22Rv1 (cell line): ENCODE measurements around the gene TRIM58.

ENCODE experiments used
- ZFX ChIP-seq: fragments of 450-650 bp; IDR thresholded peaks from 2 replicates; pipeline ENCODE4 v1.6.1; 2017; ENCODE audit warnings: antibody characterized with exemption, borderline replicate concordance
- TF ChIP-seq, protein P1 (sequence below): fragments of 450-650 bp; IDR thresholded peaks from 2 replicates; pipeline ENCODE4 v1.5.1; 2017; ENCODE audit warnings: mild to moderate bottlenecking

GRCh38 chr1:247862756-247863155, 5.8 kb downstream of the TRIM58 start:
- TF ChIP-seq, protein P1, sequence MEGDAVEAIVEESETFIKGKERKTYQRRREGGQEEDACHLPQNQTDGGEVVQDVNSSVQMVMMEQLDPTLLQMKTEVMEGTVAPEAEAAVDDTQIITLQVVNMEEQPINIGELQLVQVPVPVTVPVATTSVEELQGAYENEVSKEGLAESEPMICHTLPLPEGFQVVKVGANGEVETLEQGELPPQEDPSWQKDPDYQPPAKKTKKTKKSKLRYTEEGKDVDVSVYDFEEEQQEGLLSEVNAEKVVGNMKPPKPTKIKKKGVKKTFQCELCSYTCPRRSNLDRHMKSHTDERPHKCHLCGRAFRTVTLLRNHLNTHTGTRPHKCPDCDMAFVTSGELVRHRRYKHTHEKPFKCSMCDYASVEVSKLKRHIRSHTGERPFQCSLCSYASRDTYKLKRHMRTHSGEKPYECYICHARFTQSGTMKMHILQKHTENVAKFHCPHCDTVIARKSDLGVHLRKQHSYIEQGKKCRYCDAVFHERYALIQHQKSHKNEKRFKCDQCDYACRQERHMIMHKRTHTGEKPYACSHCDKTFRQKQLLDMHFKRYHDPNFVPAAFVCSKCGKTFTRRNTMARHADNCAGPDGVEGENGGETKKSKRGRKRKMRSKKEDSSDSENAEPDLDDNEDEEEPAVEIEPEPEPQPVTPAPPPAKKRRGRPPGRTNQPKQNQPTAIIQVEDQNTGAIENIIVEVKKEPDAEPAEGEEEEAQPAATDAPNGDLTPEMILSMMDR = no peak
- no peak for TF ChIP-seq ZFX
